HPDE6-E6E7 (cell line): ENCODE measurements around the gene CCDC88C.

ENCODE experiments used
- DNase-seq: peaks from one replicate; pipeline ENCODE4 v3.0.0; 2011; ENCODE audit warnings: missing footprints; ENCODE audit errors: extremely low spot score

The CCDC88C gene

GRCh38 chr14:91350483-91350812, 67.2 kb downstream of the CCDC88C start:
- DNase-seq, result no peak

GRCh38 chr14:91349481-91350074, 68.0 kb downstream of the CCDC88C start:
- DNase-seq, result no peak

GRCh38 chr14:91348845-91349465, 68.7 kb downstream of the CCDC88C start:
- no peak for DNase-seq

- DNase-seq, result no peak
Measured at GRCh38 chr14:91346838-91347173, 70.8 kb downstream of the CCDC88C start.

GRCh38 chr14:91344096-91344495, 73.5 kb downstream of the CCDC88C start:
- DNase-seq, result no peak

GRCh38 chr14:91343051-91343450, 74.6 kb downstream of the CCDC88C start:
- no peak for DNase-seq

- DNase-seq, result no peak
Measured at GRCh38 chr14:91342206-91342760, 75.3 kb downstream of the CCDC88C start.

GRCh38 chr14:91341751-91342154, 75.9 kb downstream of the CCDC88C start:
- no peak for DNase-seq

GRCh38 chr14:91341334-91341733, 76.3 kb downstream of the CCDC88C start:
- no peak for DNase-seq

- DNase-seq, result no peak
Measured at GRCh38 chr14:91339671-91340369, 77.8 kb downstream of the CCDC88C start.

- DNase-seq, result no peak
Measured at GRCh38 chr14:91339076-91339475, 78.5 kb downstream of the CCDC88C start.

GRCh38 chr14:91338379-91338778, 79.2 kb downstream of the CCDC88C start:
- no peak for DNase-seq

GRCh38 chr14:91337699-91338335, 79.8 kb downstream of the CCDC88C start:
- DNase-seq, result no peak

- DNase-seq, result no peak
Measured at GRCh38 chr14:91336093-91336450, 81.5 kb downstream of the CCDC88C start.

- no peak for DNase-seq
Measured at GRCh38 chr14:91335191-91336092, 82.2 kb downstream of the CCDC88C start.

GRCh38 chr14:91333650-91334039, 84.0 kb downstream of the CCDC88C start:
- DNase-seq, result no peak

GRCh38 chr14:91332986-91333649, 84.5 kb downstream of the CCDC88C start:
- DNase-seq, result no peak

- DNase-seq, result no peak
Measured at GRCh38 chr14:91332171-91332985, 85.2 kb downstream of the CCDC88C start.

GRCh38 chr14:91331721-91332120, 85.9 kb downstream of the CCDC88C start:
- no peak for DNase-seq

GRCh38 chr14:91330856-91331255, 86.8 kb downstream of the CCDC88C start:
- no peak for DNase-seq
